ENCODE measurements around the gene TMEM204.

The TMEM204 gene

DNA sequence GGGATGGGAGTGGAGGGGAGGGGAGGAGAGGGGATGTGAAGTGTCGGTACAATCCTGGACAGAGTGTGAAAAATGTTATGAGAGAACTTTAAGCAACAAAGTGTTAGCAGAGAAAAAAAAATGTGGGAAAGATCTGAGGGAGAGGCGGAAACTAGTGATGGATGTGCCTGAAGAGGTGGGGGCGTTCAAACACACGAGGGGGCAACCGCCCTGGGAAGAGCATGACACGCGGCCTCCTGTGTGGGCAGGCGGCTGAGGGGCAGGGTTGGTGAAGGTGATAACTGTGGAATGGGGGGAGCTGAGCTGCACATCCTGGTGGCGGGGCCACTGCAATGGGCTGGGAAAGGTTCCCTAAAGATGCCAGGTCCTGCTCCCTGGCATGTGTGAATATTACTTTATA, 48.3 kb downstream of the TMEM204 start:
- Histone ChIP-seq H4K12ac (ENCODE audit: low read depth, low read length) (no peak overlapping the region), H3K4me3 (ENCODE audit: low read depth, low read length) (no peak overlapping the region), H3K18ac (ENCODE audit: low read length) (no peak overlapping the region), H4K8ac (ENCODE audit: low read depth, low read length) (no peak overlapping the region), H3K36me3 (ENCODE audit: control insufficient read depth in 1 of 2, insufficient read depth in 2 of 2, low read length in 2 of 2) (peaks cover 28 to 36% of the 10 kb centered on the region in 2 experiments), H4K91ac (ENCODE audit: low read depth, low read length) (no peak overlapping the region), H3K4ac (ENCODE audit: low read depth, low read length) (no peak overlapping the region), H3K9me3 (ENCODE audit: insufficient read depth, low read depth, low read length) (peaks cover 5% of the 10 kb centered on the region), H3K23ac (ENCODE audit: low read length) (no peak overlapping the region), H2AFZ (ENCODE audit: insufficient read depth, low read length, poor library complexity) (no peak overlapping the region), H3K14ac (ENCODE audit: low read length) (no peak overlapping the region), H2BK5ac (ENCODE audit: low read depth, low read length, poor library complexity) (no peak overlapping the region), H2AK5ac (ENCODE audit: low read length) (no peak overlapping the region), H2BK12ac (ENCODE audit: low read length) (no peak overlapping the region), H3K79me2 (ENCODE audit: control insufficient read depth, insufficient read depth, low read length, poor library complexity) (no peaks in the 10 kb centered on the region), H2BK120ac (ENCODE audit: insufficient read depth, low read length, poor library complexity) (no peak overlapping the region), H3K4me2 (ENCODE audit: low read length) (no peak overlapping the region), H3K79me1 (ENCODE audit: low read length) (no peaks in the 10 kb centered on the region), H3K27ac (ENCODE audit: low read depth, low read length) (no peak overlapping the region), H3K27me3 (ENCODE audit: insufficient read depth, low read length) (no peaks in the 10 kb centered on the region), H3K9ac (ENCODE audit: low read length) (no peak overlapping the region), H3K4me1 (ENCODE audit: control insufficient read depth in 1 of 2, insufficient read depth in 2 of 2, low read length in 2 of 2) (no peaks in the 10 kb centered on the region)
- DNase-seq = no peak
- WGBS (ENCODE audit: extremely low coverage, insufficient coverage, insufficient read length) = no CpG with 5 or more reads among the region's 9 CpGs

DNA sequence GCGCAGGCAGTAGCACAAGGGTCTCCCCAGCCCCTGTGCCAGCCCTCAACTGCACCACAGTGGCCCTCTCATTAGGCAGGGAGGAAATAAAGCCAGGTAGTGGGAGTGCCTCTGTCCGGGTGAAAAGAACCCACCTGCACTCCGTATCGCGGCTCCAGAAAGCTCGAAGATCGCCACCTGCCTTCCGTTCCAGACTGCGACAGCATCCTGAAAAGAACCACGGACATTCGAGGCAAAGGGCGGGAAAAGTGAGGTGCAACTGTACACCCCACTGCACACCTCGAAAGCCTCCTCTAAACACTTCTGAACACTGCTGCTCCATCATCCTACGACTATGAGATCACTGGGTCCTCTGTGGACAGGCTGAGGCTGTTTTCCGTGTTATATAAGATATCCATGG, 49.7 kb downstream of the TMEM204 start:
- Histone ChIP-seq H3K4ac (ENCODE audit: low read depth, low read length) (no peak overlapping the region), H3K27ac (ENCODE audit: low read depth, low read length) (no peak overlapping the region), H3K79me1 (ENCODE audit: low read length) (no peaks in the 10 kb centered on the region), H2AFZ (ENCODE audit: insufficient read depth, low read length, poor library complexity) (no peak overlapping the region), H3K4me2 (ENCODE audit: low read length) (no peak overlapping the region), H3K18ac (ENCODE audit: low read length) (no peak overlapping the region), H3K79me2 (ENCODE audit: control insufficient read depth, insufficient read depth, low read length, poor library complexity) (no peaks in the 10 kb centered on the region), H4K12ac (ENCODE audit: low read depth, low read length) (no peak overlapping the region), H3K36me3 (ENCODE audit: control insufficient read depth in 1 of 2, insufficient read depth in 2 of 2, low read length in 2 of 2) (peaks cover 24 to 36% of the 10 kb centered on the region in 2 experiments), H2BK12ac (ENCODE audit: low read length) (no peak overlapping the region), H4K91ac (ENCODE audit: low read depth, low read length) (no peak overlapping the region), H3K9me3 (ENCODE audit: insufficient read depth, low read depth, low read length) (peaks cover 5% of the 10 kb centered on the region), H3K9ac (ENCODE audit: low read length) (no peak overlapping the region), H3K27me3 (ENCODE audit: insufficient read depth, low read length) (no peaks in the 10 kb centered on the region), H2BK120ac (ENCODE audit: insufficient read depth, low read length, poor library complexity) (no peak overlapping the region), H3K4me1 (ENCODE audit: control insufficient read depth in 1 of 2, insufficient read depth in 2 of 2, low read length in 2 of 2) (no peaks in the 10 kb centered on the region), H2AK5ac (ENCODE audit: low read length) (no peak overlapping the region), H3K4me3 (ENCODE audit: low read depth, low read length) (no peak overlapping the region), H3K23ac (ENCODE audit: low read length) (no peak overlapping the region), H4K8ac (ENCODE audit: low read depth, low read length) (no peak overlapping the region), H2BK5ac (ENCODE audit: low read depth, low read length, poor library complexity) (no peak overlapping the region), H3K14ac (ENCODE audit: low read length) (no peak overlapping the region)
- WGBS (ENCODE audit: extremely low coverage, insufficient coverage, insufficient read length) = no CpG with 5 or more reads among the region's 15 CpGs
- no peak for DNase-seq

DNA sequence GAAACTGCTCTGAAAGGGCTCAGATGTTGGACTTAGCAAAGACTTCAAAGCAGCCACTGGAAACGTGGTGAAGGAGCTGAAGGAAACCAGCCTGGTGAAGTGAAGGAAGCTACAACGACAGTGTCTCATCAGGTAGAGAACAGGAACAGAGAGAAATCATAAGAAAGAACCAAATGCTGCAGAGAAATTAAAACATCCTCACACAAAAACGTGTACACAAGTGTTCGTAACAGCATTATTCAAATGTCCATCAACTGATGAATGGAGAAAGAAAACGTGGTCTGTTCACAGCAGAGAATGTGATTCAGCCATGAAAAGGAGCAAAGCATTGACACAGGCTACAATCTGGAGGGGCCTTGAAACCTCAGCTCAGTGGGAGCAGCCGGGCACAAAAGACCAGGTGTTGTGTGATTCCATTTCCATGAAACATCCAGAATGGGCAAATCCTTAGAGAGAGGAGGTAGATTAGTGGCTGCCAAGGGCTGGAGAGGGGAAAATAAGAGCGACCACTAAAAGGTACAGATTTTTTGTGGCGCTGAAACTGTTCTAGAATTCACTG, 51.5 kb downstream of the TMEM204 start:
- H2BK12ac ChIP-seq (ENCODE audit: low read length) = no peak overlapping the region
- no peak overlapping the region for H3K4me2 ChIP-seq (ENCODE audit: low read length)
- no peak overlapping the region for H2BK5ac ChIP-seq (ENCODE audit: low read depth, low read length, poor library complexity)
- no peak for DNase-seq
- H3K9ac ChIP-seq (ENCODE audit: low read length) = no peak overlapping the region
- no peak overlapping the region for H3K23ac ChIP-seq (ENCODE audit: low read length)
- H3K79me1 ChIP-seq (ENCODE audit: low read length) = no peaks in the 10 kb centered on the region
- H2AFZ ChIP-seq (ENCODE audit: insufficient read depth, low read length, poor library complexity) = no peak overlapping the region
- H4K91ac ChIP-seq (ENCODE audit: low read depth, low read length) = no peak overlapping the region
- H3K9me3 ChIP-seq (ENCODE audit: insufficient read depth, low read depth, low read length) = peaks cover 5% of the 10 kb centered on the region
- H3K18ac ChIP-seq (ENCODE audit: low read length) = no peak overlapping the region
- H3K27ac ChIP-seq (ENCODE audit: low read depth, low read length) = no peak overlapping the region
- no peak overlapping the region for H3K14ac ChIP-seq (ENCODE audit: low read length)
- H4K8ac ChIP-seq (ENCODE audit: low read depth, low read length) = no peak overlapping the region
- no peak overlapping the region for H2BK120ac ChIP-seq (ENCODE audit: insufficient read depth, low read length, poor library complexity)
- no peak overlapping the region for H3K4me3 ChIP-seq (ENCODE audit: low read depth, low read length)
- H3K79me2 ChIP-seq (ENCODE audit: control insufficient read depth, insufficient read depth, low read length, poor library complexity) = no peaks in the 10 kb centered on the region
- H2AK5ac ChIP-seq (ENCODE audit: low read length) = no peak overlapping the region
- H3K4ac ChIP-seq (ENCODE audit: low read depth, low read length) = no peak overlapping the region
- no CpG with 5 or more reads among the region's 8 CpGs for WGBS (ENCODE audit: extremely low coverage, insufficient coverage, insufficient read length)
- H3K27me3 ChIP-seq (ENCODE audit: insufficient read depth, low read length) = no peaks in the 10 kb centered on the region
- H3K4me1 ChIP-seq (ENCODE audit: control insufficient read depth in 1 of 2, insufficient read depth in 2 of 2, low read length in 2 of 2) = no peaks in the 10 kb centered on the region
- peaks cover 27 to 48% of the 10 kb centered on the region in 2 experiments for H3K36me3 ChIP-seq (ENCODE audit: control insufficient read depth in 1 of 2, insufficient read depth in 2 of 2, low read length in 2 of 2)
- H4K12ac ChIP-seq (ENCODE audit: low read depth, low read length) = no peak overlapping the region

DNA sequence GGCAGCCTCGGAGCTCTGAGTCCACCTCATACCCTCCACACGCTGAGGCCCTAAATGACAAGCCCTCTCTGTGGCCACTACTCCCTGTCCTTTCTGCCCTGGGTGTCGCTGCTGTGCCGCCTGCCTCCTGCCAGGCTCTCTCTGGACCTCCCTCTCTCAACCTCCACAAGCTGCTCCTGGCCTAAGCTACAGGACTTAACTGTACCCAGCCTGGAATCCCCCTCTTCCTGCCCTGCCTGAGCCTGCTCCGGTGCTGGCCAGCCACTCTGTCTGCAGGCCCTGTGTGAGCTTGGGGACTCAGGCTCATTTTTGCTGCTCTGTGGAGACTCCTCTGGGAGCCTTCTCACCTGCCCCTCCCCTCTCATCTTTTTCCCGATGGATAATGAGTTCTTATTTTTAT, 56.9 kb downstream of the TMEM204 start:
- no peak overlapping the region for H3K14ac ChIP-seq (ENCODE audit: low read length)
- H3K4me1 ChIP-seq (ENCODE audit: control insufficient read depth in 1 of 2, insufficient read depth in 2 of 2, low read length in 2 of 2) = no peaks in the 10 kb centered on the region
- no peak overlapping the region for H3K4me3 ChIP-seq (ENCODE audit: low read depth, low read length)
- H3K18ac ChIP-seq (ENCODE audit: low read length) = no peak overlapping the region
- H2BK12ac ChIP-seq (ENCODE audit: low read length) = no peak overlapping the region
- no peak overlapping the region for H2BK5ac ChIP-seq (ENCODE audit: low read depth, low read length, poor library complexity)
- H2BK120ac ChIP-seq (ENCODE audit: insufficient read depth, low read length, poor library complexity) = no peak overlapping the region
- no peaks in the 10 kb centered on the region for H3K79me1 ChIP-seq (ENCODE audit: low read length)
- no peak overlapping the region for H2AK5ac ChIP-seq (ENCODE audit: low read length)
- DNase-seq = no peak
- H3K9ac ChIP-seq (ENCODE audit: low read length) = no peak overlapping the region
- no peaks in the 10 kb centered on the region for H3K79me2 ChIP-seq (ENCODE audit: control insufficient read depth, insufficient read depth, low read length, poor library complexity)
- peaks cover 3% of the 10 kb centered on the region for H3K9me3 ChIP-seq (ENCODE audit: insufficient read depth, low read depth, low read length)
- no peaks in the 10 kb centered on the region for H3K27me3 ChIP-seq (ENCODE audit: insufficient read depth, low read length)
- no peak overlapping the region for H3K4me2 ChIP-seq (ENCODE audit: low read length)
- H2AFZ ChIP-seq (ENCODE audit: insufficient read depth, low read length, poor library complexity) = no peak overlapping the region
- H3K4ac ChIP-seq (ENCODE audit: low read depth, low read length) = no peak overlapping the region
- H3K23ac ChIP-seq (ENCODE audit: low read length) = no peak overlapping the region
- H3K27ac ChIP-seq (ENCODE audit: low read depth, low read length) = no peak overlapping the region
- no peak overlapping the region for H4K8ac ChIP-seq (ENCODE audit: low read depth, low read length)
- no peak overlapping the region for H4K12ac ChIP-seq (ENCODE audit: low read depth, low read length)
- no peak overlapping the region for H4K91ac ChIP-seq (ENCODE audit: low read depth, low read length)
- H3K36me3 ChIP-seq (ENCODE audit: control insufficient read depth in 1 of 2, insufficient read depth in 2 of 2, low read length in 2 of 2) = peaks cover 13 to 26% of the 10 kb centered on the region in 2 experiments
- no CpG with 5 or more reads among the region's 6 CpGs for WGBS (ENCODE audit: extremely low coverage, insufficient coverage, insufficient read length)

All from trophoblast cell (in vitro differentiated cells and primary cell).